Natural killer cell (primary cell): ENCODE measurements around the gene LTN1. TPM values are rescaled to one million over a fixed set of nuclear protein-coding genes. Genes with fewer than 3 reads are reported as not detected.

ENCODE experiments used
- ATAC-seq, 3 donors: fragments of 150-1000 bp in 2 of 3; fragments of 200-7000 bp in 1 of 3; cut with Tn5 transposase; 1 replicate in 1 of 3; 2 replicates in 2 of 3; pipeline ENCODE4 v1.10.0; 2021; ENCODE audit warnings: mild to moderate bottlenecking in 2 of 3, moderate library complexity in 2 of 3
- DNase-seq, 2 donors: peaks; one replicate each; pipeline versions ENCODE4 v3.0.0 to v3.0.0-alpha.2; 2013 to 2021; ENCODE audit warnings: mixed read lengths in 1 of 2
- H3K27ac ChIP-seq: one replicate; pipeline ENCODE4 v1.5.1; 2013; ENCODE audit warnings: mild to moderate bottlenecking, low read length
- H3K27me3 ChIP-seq: one replicate; pipeline ENCODE4 v1.6.1; 2013; ENCODE audit warnings: low read length; ENCODE audit not compliant: control insufficient read depth, insufficient read depth
- H3K36me3 ChIP-seq: one replicate; pipeline ENCODE4 v1.6.1; 2013; ENCODE audit warnings: low read length; ENCODE audit not compliant: control insufficient read depth, insufficient read depth
- H3K4me1 ChIP-seq: one replicate; pipeline ENCODE4 v1.6.1; 2013; ENCODE audit warnings: low read length; ENCODE audit not compliant: control insufficient read depth, insufficient read depth
- H3K4me3 ChIP-seq: one replicate; pipeline ENCODE4 v1.5.1; 2013; ENCODE audit warnings: low read length
- H3K9me3 ChIP-seq: one replicate; pipeline ENCODE4 v1.6.1; 2013; ENCODE audit warnings: low read length; ENCODE audit not compliant: control insufficient read depth, insufficient read depth
- H3K27ac Mint-ChIP-seq, 2 donors: one replicate each; pipeline ENCODE4 v1.8.0; 2022; ENCODE audit warnings: mild to moderate bottlenecking in 2 of 2, mixed read lengths in 2 of 2, moderate library complexity in 1 of 2
- H3K27me3 Mint-ChIP-seq, 2 donors: one replicate each; pipeline ENCODE4 v1.8.0; 2022; ENCODE audit warnings: low read depth in 2 of 2, mixed read lengths in 2 of 2
- H3K36me3 Mint-ChIP-seq: one replicate; pipeline ENCODE4 v1.8.0; 2022; ENCODE audit warnings: mixed read lengths
- H3K4me1 Mint-ChIP-seq, 2 donors: one replicate each; pipeline ENCODE4 v1.8.0; 2022; ENCODE audit warnings: mixed read lengths in 2 of 2
- H3K4me3 Mint-ChIP-seq: one replicate; pipeline ENCODE4 v1.8.0; 2022; ENCODE audit warnings: mild to moderate bottlenecking, moderate library complexity, mixed read lengths
- H3K9me3 Mint-ChIP-seq, 2 donors: one replicate each; pipeline ENCODE4 v1.8.0; 2022; ENCODE audit warnings: mixed read lengths in 2 of 2
- CTCF ChIP-seq: fragments of 200-600 bp; IDR thresholded peaks from one replicate; pipeline ENCODE4 v1.8.0; 2022; ENCODE audit warnings: antibody characterized with exemption
- WGBS: methylation state at CpG from one replicate; pipeline ENCODE4 v1.1.7; 2013; ENCODE audit warnings: missing lambda C conversion rate; ENCODE audit not compliant: insufficient coverage; 5-methylcytosine and 5-hydroxymethylcytosine counted together
- intact Hi-C: fragments of 100-400 bp; cut with micrococcal nuclease; formaldehyde crosslinking; loops from one replicate; pipeline ENCODE4 v1.14.2; 2022
- total RNA-seq, 4 donors: library from RNA; stranded (reverse); fragments of 120-200 nt in 1 of 4; gene quantifications; one replicate each; pipeline versions ENCODE4 v1.2.3 to v1.2.4, GENCODE V29; 2013 to 2022

The LTN1 gene
- total RNA-seq, 3 donors from 2014 or later (not counting 1 experiment from before 2014, with no cell fraction given): 33.7 to 43.1 (median 35.0) TPM

GRCh38 chr21:29033301-29033700, 40.6 kb upstream of the LTN1 start:
- Histone ChIP-seq H3K4me1 (no peaks in the 10 kb centered on the region), H3K36me3 (peaks cover 76% of the 10 kb centered on the region), H3K9me3 (no peaks in the 10 kb centered on the region), H3K4me3 (no peak overlapping the region), H3K27ac (no peak overlapping the region), H3K27me3 (no peaks in the 10 kb centered on the region)
- Mint-ChIP-seq H3K27ac (peak overlapping the region in 1 of 2 donors; percentile 8), H3K9me3 (no peaks in the 10 kb centered on the region), H3K4me3 (no peak overlapping the region), H3K27me3 (no peaks in the 10 kb centered on the region), H3K4me1 (peaks cover 0 to 12% of the 10 kb centered on the region in 2 donors), H3K36me3 (peaks cover 12% of the 10 kb centered on the region)
- ATAC-seq: no peak
- DNase-seq: no peak
- 67% methylated on average over 3 of the region's 4 CpGs for WGBS
- TF ChIP-seq CTCF: no peak
- intact Hi-C loops: no loop called here

GRCh38 chr21:29030909-29031308, 38.2 kb upstream of the LTN1 start:
- no peaks in the 10 kb centered on the region for H3K27me3 Mint-ChIP-seq
- peaks cover 3% of the 10 kb centered on the region for H3K4me1 ChIP-seq
- no peak overlapping the region for H3K4me3 ChIP-seq
- H3K9me3 ChIP-seq: no peaks in the 10 kb centered on the region
- no peaks in the 10 kb centered on the region for H3K9me3 Mint-ChIP-seq
- WGBS: 100% methylated on average over 1 of the region's 1 CpG
- peaks cover 52% of the 10 kb centered on the region for H3K36me3 ChIP-seq
- DNase-seq: no peak
- peaks cover 12% of the 10 kb centered on the region for H3K36me3 Mint-ChIP-seq
- H3K4me1 Mint-ChIP-seq: peaks cover 8 to 20% of the 10 kb centered on the region in 2 donors
- H3K27ac ChIP-seq: no peak overlapping the region
- peak overlapping the region; percentile 0 to 2 for H3K27ac Mint-ChIP-seq
- no peaks in the 10 kb centered on the region for H3K27me3 ChIP-seq
- no peak for ATAC-seq
- no peak overlapping the region for H3K4me3 Mint-ChIP-seq
- intact Hi-C loops: no loop called here
- TF ChIP-seq CTCF: no peak

- TF ChIP-seq CTCF: no peak
- Histone ChIP-seq H3K27me3 (no peaks in the 10 kb centered on the region), H3K4me3 (no peak overlapping the region), H3K27ac (no peak overlapping the region), H3K4me1 (peaks cover 6% of the 10 kb centered on the region), H3K9me3 (no peaks in the 10 kb centered on the region), H3K36me3 (peaks cover 46% of the 10 kb centered on the region)
- Mint-ChIP-seq H3K27ac (peak overlapping the region in 1 of 2 donors; percentile 2), H3K4me1 (peaks cover 22 to 34% of the 10 kb centered on the region in 2 donors), H3K27me3 (no peaks in the 10 kb centered on the region), H3K9me3 (no peaks in the 10 kb centered on the region), H3K4me3 (no peak overlapping the region), H3K36me3 (peaks cover 12% of the 10 kb centered on the region)
- WGBS: 100% methylated on average over 1 of the region's 1 CpG
- DNase-seq (no peak), ATAC-seq (no peak)
- intact Hi-C loops: no loop called here
Observed at GRCh38 chr21:29029524-29029923, 36.8 kb upstream of the LTN1 start.

- peaks cover 5% of the 10 kb centered on the region for H3K36me3 Mint-ChIP-seq
- H3K27ac ChIP-seq: peak overlapping the region; percentile 98
- DNase-seq: peak in 1 of 2 donors; percentile 51
- no peaks in the 10 kb centered on the region for H3K9me3 ChIP-seq
- peaks cover 33% of the 10 kb centered on the region for H3K4me1 ChIP-seq
- WGBS: 6% methylated on average over 6 of the region's 6 CpGs
- peaks cover 39 to 50% of the 10 kb centered on the region in 2 donors for H3K4me1 Mint-ChIP-seq
- peak; percentile 21 for TF ChIP-seq CTCF
- peaks cover 14% of the 10 kb centered on the region for H3K36me3 ChIP-seq
- peak overlapping the region; percentile 98 for H3K4me3 Mint-ChIP-seq
- peak overlapping the region; percentile 81 for H3K4me3 ChIP-seq
- peak overlapping the region; percentile 99 to 100 for H3K27ac Mint-ChIP-seq
- no peaks in the 10 kb centered on the region for H3K27me3 ChIP-seq
- peak in 1 of 3 donors; percentile 8 for ATAC-seq
- intact Hi-C loops: loop anchor here (2.0 kb wide), 1 partner anchor 23 kb away; no protein-coding TSS in a partner anchor
- H3K9me3 Mint-ChIP-seq: no peaks in the 10 kb centered on the region
- no peaks in the 10 kb centered on the region for H3K27me3 Mint-ChIP-seq
Observed at GRCh38 chr21:29025328-29025713, 32.6 kb upstream of the LTN1 start.
